CD1c-positive myeloid dendritic cell (primary cell): ENCODE measurements around the gene EBLN2.

Source experiments
- DNase-seq: peaks from one replicate; pipeline ENCODE4 v3.0.0-alpha.2; 2016; ENCODE audit errors: extremely low spot score

EBLN2 gene

DNA sequence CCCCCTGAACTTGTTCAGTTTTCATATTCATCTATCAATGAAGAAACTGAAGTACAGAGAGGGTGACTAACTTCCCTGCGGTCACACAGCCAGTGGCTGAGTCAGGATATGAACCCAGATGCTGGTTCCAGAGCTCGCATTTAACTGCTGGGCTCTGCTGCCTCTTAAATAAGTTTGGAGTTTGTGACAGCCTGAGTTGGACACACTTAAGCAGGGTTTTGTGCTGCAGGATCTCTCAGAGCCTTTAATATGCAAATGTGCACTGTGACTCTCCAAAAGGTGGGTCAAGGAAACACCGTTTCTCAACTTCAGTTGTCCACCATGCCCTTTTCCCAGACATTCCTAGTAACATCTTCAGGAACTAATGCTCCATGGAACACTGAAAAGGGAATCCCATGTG, 45.8 kb downstream of the EBLN2 start:
- DNase-seq = no peak

DNA sequence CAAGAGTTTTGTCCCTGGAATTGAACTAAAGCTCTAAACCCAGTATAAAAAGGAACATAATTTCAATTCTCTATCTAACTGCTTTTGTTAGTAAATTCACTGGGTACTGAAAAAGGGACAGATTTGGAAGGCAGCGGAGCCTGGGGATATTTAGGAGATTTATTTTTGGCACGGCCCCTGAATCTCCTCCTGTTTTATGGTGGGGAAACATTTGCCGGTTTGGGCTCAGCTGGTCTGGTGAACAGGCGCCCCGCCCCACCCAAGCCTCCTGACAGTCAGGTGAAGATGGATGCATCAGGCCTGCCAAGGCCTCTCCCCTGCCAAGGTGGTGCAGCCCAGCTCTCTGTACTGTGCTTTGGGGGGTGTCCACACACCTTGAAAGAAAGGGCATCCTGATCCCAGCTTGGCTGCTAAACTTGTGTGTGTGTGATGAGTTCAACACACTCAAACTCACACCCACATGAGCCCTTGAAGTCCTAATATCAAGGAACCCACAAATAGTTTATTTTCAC, 46.3 kb downstream of the EBLN2 start:
- no peak for DNase-seq

DNA sequence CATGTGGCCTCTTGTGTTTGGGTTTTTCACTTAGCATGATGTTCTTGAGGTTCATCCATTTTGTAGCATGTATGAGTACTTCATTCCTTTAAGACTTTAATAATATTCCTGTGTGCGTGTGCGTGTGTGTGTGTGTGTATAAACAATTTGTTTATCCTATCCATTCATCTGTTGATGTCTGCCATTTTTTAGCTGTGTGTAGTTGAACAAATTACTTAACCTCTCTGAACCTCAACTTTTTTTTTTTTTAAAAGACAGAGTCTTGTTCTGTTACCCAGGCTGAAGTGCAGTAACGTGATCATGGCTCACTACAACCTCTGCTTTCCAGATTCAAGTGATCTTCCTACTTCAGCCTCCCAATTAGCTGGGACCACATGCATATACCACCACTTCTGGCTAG, 47.3 kb downstream of the EBLN2 start:
- DNase-seq = no peak

DNA sequence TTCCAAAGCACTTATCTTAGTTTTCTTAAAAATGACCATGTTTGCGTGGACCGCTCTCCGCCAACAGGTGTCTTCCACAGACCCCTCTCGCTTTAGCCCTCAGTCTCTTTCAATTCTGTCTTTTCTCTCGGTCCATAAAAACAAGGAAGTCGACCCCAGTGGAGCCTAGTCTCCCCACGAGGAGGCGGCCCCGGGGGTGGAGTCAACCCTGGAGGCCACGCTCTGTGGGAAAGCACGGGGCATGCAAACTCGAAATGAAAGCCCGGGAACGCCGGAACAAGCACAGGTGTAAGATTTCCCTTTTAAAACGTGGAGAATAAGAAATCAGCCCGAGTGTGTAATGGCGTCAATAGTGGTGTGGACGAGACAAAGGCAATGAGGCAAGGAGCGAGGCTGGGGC, 49.1 kb downstream of the EBLN2 start:
- no peak for DNase-seq
